A549 (cell line): ENCODE measurements around the gene ENTREP3.

Experiments used
- CTCF ChIP-seq: fragments of >200 bp; sonication (Bioruptor Twin); formaldehyde crosslinking; IDR thresholded peaks from 3 replicates; pipeline ENCODE4 v1.5.1; 2016
- EP300 ChIP-seq, 2 experiments: fragments of >200 bp; sonication (Bioruptor Twin); formaldehyde crosslinking; IDR thresholded peaks; 2 replicates in 1 of 2; 3 replicates in 1 of 2; pipeline ENCODE4 v1.6.1; 2016 to 2017
- HDAC2 ChIP-seq: fragments of 200-600 bp; sonication (generic); IDR thresholded peaks from 2 replicates; pipeline ENCODE4 v1.6.1; 2016
- MYC ChIP-seq: IDR thresholded peaks from 2 replicates; pipeline ENCODE4 v1.6.1; 2012; ENCODE audit warnings: mild to moderate bottlenecking, inconsistent platforms, low read length, improper control_type of control experiment, borderline replicate concordance
- RFX5 ChIP-seq: fragments of 450-650 bp; IDR thresholded peaks from 2 replicates; pipeline ENCODE4 v1.7.1; 2014; ENCODE audit warnings: antibody characterized with exemption, mild to moderate bottlenecking, moderate library complexity

DNA sequence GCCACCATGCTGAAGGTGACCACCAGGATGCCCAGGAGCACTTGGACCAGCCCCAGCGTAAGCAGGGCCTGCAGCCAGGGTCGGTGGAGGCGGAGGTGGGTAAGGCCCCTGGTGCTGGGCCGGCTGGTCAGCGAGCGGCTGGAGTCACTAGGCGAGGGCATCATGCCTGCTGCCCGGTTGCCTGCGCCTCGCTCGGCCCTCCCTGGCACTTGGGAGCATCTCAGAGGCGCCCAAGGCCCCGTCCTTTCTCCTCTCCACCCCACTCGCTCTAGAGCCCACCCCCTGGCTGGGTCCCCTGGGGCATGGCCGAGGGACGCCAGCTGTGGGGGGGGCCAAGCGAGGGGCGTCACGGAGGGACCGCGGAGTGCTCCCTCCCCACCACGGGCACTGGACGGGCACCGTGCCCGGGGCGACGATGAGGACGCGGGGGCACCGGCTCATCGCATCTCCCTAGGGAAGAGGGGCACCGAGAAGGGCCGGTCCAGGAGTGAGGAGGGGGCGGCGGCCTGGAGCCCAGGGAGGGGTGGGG, 505 bp downstream of the ENTREP3 start:
- TF ChIP-seq HDAC2 (no peak), CTCF (no peak), MYC (no peak), RFX5 (no peak), EP300 (IDR thresholded peaks at IDR 0.05) (no peak)
